GM12875 (cell line): ENCODE results near the gene ZNF783.
"Not testable (repeated sequence)": the region's sequence is repeated elsewhere in the genome, so short reads cannot be mapped to it uniquely, and the experiment has no call there.

Experiments used
- H3K4me3 ChIP-seq: one replicate; pipeline ENCODE4 v1.5.1; 2011; ENCODE audit warnings: low read depth, low read length, control low read depth
- TF ChIP-seq, protein P1 (sequence below): IDR thresholded peaks from 2 replicates; pipeline ENCODE4 v1.5.1; 2011; ENCODE audit warnings: low read depth, mild to moderate bottlenecking, control low read depth, inconsistent platforms, low read length, moderate library complexity, borderline replicate concordance; ENCODE audit not compliant: insufficient read depth

The ZNF783 gene

DNA sequence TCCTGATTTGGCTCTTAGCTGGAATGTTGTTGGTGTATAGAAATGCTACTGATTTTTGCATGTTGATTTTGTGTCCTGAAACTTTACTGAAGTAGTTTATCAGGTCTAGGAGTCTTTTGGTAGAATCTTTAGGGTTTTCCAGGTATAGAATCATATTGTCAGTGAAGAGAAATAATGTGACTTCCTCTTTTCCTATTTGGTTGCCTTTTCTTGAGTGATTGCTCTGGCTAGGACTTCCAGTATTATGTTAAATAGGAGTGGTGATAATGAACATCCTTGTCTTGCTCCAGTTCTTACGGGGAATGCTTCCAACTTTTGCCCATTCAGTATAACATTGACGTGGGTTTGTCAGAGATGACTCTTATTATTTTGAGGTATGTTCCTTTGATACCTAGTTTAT, 52.0 kb downstream of the ZNF783 start:
- TF ChIP-seq, protein P1, sequence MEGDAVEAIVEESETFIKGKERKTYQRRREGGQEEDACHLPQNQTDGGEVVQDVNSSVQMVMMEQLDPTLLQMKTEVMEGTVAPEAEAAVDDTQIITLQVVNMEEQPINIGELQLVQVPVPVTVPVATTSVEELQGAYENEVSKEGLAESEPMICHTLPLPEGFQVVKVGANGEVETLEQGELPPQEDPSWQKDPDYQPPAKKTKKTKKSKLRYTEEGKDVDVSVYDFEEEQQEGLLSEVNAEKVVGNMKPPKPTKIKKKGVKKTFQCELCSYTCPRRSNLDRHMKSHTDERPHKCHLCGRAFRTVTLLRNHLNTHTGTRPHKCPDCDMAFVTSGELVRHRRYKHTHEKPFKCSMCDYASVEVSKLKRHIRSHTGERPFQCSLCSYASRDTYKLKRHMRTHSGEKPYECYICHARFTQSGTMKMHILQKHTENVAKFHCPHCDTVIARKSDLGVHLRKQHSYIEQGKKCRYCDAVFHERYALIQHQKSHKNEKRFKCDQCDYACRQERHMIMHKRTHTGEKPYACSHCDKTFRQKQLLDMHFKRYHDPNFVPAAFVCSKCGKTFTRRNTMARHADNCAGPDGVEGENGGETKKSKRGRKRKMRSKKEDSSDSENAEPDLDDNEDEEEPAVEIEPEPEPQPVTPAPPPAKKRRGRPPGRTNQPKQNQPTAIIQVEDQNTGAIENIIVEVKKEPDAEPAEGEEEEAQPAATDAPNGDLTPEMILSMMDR: no peak
- H3K4me3 ChIP-seq: no peak overlapping the region

GRCh38 chr7:149316606-149317005, 54.6 kb downstream of the ZNF783 start:
- TF ChIP-seq, protein P1: no peak
- no peak overlapping the region for H3K4me3 ChIP-seq

- TF ChIP-seq, protein P1: no peak
- H3K4me3 ChIP-seq: no peak overlapping the region
Observed at GRCh38 chr7:149317496-149317895, 55.5 kb downstream of the ZNF783 start.

DNA sequence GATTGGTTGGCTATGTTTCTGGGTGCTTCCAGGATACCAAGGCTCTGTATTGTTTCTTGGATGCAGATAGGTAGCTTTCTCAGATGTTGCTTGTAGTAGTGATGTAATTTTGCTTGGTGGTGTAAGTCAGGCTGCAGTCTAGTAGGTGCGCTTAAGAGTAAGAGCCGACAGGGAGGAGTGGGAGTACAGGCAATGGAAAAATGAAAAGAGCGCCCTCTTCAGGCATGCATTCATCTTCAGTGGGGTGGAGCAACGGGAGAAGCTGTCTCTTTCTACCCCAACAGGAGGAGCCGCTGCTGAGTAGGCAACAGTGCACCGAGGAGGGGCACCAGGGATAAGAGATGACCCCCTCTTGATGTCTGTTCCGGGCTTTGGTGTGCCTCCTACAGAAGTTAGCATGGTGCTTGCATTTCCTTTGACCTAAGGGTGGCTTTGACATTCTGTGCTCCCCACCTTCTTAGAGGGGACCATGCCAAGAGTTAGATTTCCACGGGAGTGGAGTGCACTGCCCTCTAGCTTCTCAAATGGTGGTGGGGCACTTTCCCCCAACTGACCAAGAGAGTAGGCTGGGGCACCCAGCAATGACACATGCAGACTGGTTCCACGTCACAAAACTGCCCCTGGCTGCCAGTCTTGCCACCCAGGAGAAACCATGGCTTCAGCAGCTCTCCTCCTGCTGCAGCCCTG, 56.1 kb downstream of the ZNF783 start:
- no peak overlapping the region for H3K4me3 ChIP-seq
- TF ChIP-seq, protein P1: no peak

DNA sequence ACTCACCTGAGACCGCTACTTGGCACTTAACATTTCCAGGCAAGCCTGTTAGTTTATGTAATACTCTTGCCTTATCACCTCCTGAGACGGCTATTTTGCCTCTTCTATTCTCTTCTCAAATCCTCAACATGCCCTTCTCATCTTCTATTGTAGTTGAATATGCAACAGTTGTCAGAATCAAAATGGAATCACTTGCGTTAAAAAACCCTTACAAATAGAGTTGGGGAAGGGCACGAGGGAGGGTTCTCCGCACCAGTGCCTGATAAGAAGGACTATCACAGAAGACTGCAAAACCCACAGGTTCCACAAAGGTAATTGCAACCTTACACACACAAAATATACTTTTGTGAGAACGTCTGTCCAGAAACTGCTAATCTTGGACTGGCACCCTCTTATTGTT, 57.4 kb downstream of the ZNF783 start:
- TF ChIP-seq, protein P1: no peak
- H3K4me3 ChIP-seq: no peak overlapping the region

GRCh38 chr7:149320313-149321124, 58.5 kb downstream of the ZNF783 start:
- H3K4me3 ChIP-seq: no peak overlapping the region
- TF ChIP-seq, protein P1: no peak

- H3K4me3 ChIP-seq: not testable (repeated sequence)
Observed at GRCh38 chr7:149321125-149321905, 59.3 kb downstream of the ZNF783 start.
